ENCODE measurements around the gene KCNJ9.

KCNJ9 gene

DNA sequence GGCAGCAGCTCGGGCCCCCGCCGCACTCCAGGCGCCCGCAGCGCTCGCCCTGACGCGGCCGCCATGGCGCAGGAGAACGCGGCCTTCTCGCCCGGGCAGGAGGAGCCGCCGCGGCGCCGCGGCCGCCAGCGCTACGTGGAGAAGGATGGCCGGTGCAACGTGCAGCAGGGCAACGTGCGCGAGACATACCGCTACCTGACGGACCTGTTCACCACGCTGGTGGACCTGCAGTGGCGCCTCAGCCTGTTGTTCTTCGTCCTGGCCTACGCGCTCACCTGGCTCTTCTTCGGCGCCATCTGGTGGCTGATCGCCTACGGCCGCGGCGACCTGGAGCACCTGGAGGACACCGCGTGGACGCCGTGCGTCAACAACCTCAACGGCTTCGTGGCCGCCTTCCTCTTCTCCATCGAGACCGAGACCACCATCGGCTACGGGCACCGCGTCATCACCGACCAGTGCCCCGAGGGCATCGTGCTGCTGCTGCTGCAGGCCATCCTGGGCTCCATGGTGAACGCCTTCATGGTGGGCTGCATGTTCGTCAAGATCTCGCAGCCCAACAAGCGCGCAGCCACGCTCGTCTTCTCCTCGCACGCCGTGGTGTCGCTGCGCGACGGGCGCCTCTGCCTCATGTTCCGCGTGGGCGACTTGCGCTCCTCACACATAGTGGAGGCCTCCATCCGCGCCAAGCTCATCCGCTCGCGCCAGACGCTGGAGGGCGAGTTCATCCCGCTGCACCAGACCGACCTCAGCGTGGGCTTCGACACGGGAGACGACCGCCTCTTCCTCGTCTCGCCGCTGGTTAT lies 2.8 kb downstream of the KCNJ9 start:
- TF ChIP-seq SP1 (IDR thresholded peaks at IDR 0.05) (no peak), LEF1 (IDR thresholded peaks at IDR 0.05; ENCODE audit: borderline replicate concordance) (no peak), FOXK2 (IDR thresholded peaks at IDR 0.05) (no peak), FOXA1 (IDR thresholded peaks at IDR 0.05) (no peak), ZNF384 (IDR thresholded peaks at IDR 0.05) (no peak), ELF4 (IDR thresholded peaks at IDR 0.05) (no peak), CTBP1 (IDR thresholded peaks at IDR 0.05; ENCODE audit: borderline replicate concordance) (no peak), BHLHE40 (IDR thresholded peaks at IDR 0.05; ENCODE audit: borderline replicate concordance) (no peak), SUZ12 (IDR thresholded peaks at IDR 0.05) (no peak), NFRKB (IDR thresholded peaks at IDR 0.05) (no peak), HDGF (IDR thresholded peaks at IDR 0.05; ENCODE audit: borderline replicate concordance) (no peak), TARDBP (IDR thresholded peaks at IDR 0.05) (no peak), ARNT (IDR thresholded peaks at IDR 0.05) (no peak), L3MBTL2 (conservative IDR thresholded peaks at IDR 0.05) (no peak), FOXM1 (IDR thresholded peaks at IDR 0.05; ENCODE audit: borderline replicate concordance) (no peak)
- TF ChIP-seq, protein P1, sequence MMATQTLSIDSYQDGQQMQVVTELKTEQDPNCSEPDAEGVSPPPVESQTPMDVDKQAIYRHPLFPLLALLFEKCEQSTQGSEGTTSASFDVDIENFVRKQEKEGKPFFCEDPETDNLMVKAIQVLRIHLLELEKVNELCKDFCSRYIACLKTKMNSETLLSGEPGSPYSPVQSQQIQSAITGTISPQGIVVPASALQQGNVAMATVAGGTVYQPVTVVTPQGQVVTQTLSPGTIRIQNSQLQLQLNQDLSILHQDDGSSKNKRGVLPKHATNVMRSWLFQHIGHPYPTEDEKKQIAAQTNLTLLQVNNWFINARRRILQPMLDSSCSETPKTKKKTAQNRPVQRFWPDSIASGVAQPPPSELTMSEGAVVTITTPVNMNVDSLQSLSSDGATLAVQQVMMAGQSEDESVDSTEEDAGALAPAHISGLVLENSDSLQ (IDR thresholded peaks at IDR 0.05), result no peak
- DNase-seq (ENCODE audit: extremely low spot score), result no peak
- CTCF ChIA-PET, result interaction anchor here (0.6 to 2.4 kb wide), 6 partner anchors 9 to 368 kb away, joined by 3 to 13 read pairs (median 4); partner anchors contain the start of gene DCAF8
- POLR2A ChIA-PET, result no interaction called here

DNA sequence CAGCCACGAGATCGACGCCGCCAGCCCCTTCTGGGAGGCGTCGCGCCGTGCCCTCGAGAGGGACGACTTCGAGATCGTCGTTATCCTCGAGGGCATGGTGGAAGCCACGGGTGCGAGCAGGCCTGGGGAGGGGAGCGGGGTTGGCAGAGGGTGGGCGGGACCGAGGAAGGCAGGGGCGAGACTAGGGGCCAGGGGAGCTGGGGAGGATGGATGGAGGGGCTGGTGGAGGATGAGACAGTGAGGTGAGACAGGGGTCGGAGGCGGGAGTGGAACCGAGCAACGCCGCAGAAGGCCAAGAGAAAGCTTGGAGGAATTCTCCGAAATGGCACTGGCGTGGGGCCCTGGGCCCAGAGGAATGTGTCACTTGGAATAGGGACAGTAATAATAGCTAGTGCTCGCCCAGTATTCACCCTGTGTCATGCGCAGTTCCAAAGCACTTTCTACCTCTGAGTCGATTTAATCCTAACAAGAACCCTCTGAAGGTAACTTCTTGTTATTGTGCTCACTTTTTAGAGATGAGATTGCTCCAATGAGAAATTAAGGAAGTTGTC lies 3.5 kb downstream of the KCNJ9 start:
- TF ChIP-seq ZNF384 (IDR thresholded peaks at IDR 0.05) (no peak), TARDBP (IDR thresholded peaks at IDR 0.05) (no peak), FOXK2 (IDR thresholded peaks at IDR 0.05) (no peak), SUZ12 (IDR thresholded peaks at IDR 0.05) (no peak)
- CTCF ChIA-PET, result interaction anchor here (0.5 to 2.4 kb wide), 8 partner anchors 9 to 291 kb away, joined by 3 to 13 read pairs (median 4); partner anchors contain the start of gene DCAF8
- POLR2A ChIA-PET, result no interaction called here
- no peak for DNase-seq (ENCODE audit: extremely low spot score)

DNA sequence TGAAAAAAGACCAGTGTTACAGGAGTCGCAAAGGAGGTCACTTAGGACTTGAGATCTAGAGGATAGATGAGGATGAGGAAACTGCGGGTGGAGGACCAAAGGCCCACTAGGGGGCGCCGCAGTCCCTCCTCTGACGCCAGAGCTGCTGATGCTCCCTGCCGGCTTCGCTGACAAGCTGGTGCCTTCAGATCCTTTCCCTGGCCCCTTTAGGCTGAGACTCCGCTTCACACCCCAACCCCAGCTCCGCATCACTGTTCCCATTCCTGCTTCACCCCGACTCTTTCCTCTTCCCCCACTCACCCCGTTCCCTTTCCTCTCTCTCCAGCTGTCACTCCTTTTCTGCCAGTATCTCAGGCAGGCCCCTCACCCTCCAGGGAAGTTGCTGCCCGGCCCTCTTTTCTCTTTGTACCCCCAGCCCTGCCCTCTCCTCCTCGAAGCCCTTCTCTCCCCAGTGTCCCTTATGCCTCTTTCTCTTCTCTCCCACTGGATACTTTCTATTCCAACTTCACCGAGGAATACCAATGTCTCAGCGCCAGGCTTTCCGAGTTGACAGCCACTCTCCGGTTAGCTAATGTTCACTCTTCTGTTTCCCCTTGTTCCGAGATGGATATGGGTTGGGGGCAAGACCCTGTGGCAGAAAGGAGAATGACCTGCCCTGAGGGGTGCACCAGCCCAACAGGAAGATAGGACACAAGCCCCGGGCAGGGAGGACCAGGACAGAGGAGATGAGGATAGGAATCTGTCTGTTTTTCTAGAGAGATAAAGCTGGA lies 4.5 kb downstream of the KCNJ9 start:
- CTCF ChIA-PET, result interaction anchor here (0.6 to 2.6 kb wide), 23 partner anchors 8 to 291 kb away, joined by 3 to 20 read pairs (median 4); partner anchors contain the start of gene IGSF8
- POLR2A ChIA-PET, result no interaction called here
- peak; percentile 93 for DNase-seq (ENCODE audit: extremely low spot score)
- no peak for TF ChIP-seq NFRKB (IDR thresholded peaks at IDR 0.05)
- no peak for TF ChIP-seq FOXA1 (IDR thresholded peaks at IDR 0.05)
- TF ChIP-seq FOXK2 (IDR thresholded peaks at IDR 0.05), result no peak
- no peak for TF ChIP-seq ELF4 (IDR thresholded peaks at IDR 0.05)
- no peak for TF ChIP-seq HDGF (IDR thresholded peaks at IDR 0.05; ENCODE audit: borderline replicate concordance)
- TF ChIP-seq, protein P1 (IDR thresholded peaks at IDR 0.05), result no peak
- no peak for TF ChIP-seq L3MBTL2 (conservative IDR thresholded peaks at IDR 0.05)
- TF ChIP-seq CTBP1 (IDR thresholded peaks at IDR 0.05; ENCODE audit: borderline replicate concordance), result no peak
- no peak for TF ChIP-seq TARDBP (IDR thresholded peaks at IDR 0.05)

DNA sequence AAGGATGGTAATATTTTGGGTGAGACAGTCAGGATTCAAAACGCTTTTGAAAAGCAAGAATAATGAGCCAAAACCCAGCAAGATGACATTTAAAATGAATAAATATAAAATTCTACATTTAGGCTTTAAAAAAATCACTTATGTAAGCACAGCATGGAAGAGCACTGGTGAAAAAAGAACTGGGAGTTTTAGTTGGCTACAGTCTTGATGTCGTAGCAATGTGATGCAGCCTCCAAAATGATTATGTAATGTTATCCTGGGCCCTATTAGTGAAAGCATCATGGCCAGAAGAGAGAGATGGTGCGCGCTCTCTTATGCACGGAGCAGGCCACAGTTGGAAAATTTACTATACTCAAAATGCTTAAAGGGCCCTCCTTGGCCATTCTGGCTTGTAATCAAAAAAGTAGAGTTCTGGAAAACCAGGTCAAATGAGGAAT lies 5.1 kb downstream of the KCNJ9 start:
- TF ChIP-seq LEF1 (IDR thresholded peaks at IDR 0.05; ENCODE audit: borderline replicate concordance) (no peak), HDGF (IDR thresholded peaks at IDR 0.05; ENCODE audit: borderline replicate concordance) (no peak), L3MBTL2 (conservative IDR thresholded peaks at IDR 0.05) (no peak), FOXA1 (IDR thresholded peaks at IDR 0.05) (no peak), SUZ12 (IDR thresholded peaks at IDR 0.05) (no peak), CTBP1 (IDR thresholded peaks at IDR 0.05; ENCODE audit: borderline replicate concordance) (no peak), FOXM1 (IDR thresholded peaks at IDR 0.05; ENCODE audit: borderline replicate concordance) (no peak), FOXK2 (IDR thresholded peaks at IDR 0.05) (no peak), TARDBP (IDR thresholded peaks at IDR 0.05) (no peak), ELF4 (IDR thresholded peaks at IDR 0.05) (no peak), ZNF384 (IDR thresholded peaks at IDR 0.05) (no peak), SP1 (IDR thresholded peaks at IDR 0.05) (no peak), BHLHE40 (IDR thresholded peaks at IDR 0.05; ENCODE audit: borderline replicate concordance) (no peak), NFRKB (IDR thresholded peaks at IDR 0.05) (no peak), ARNT (IDR thresholded peaks at IDR 0.05) (no peak)
- TF ChIP-seq, protein P1 (IDR thresholded peaks at IDR 0.05), result no peak
- no peak for DNase-seq (ENCODE audit: extremely low spot score)
- ChIA-PET POLR2A (no interaction called here), CTCF (interaction anchor here (1.1 to 2.6 kb wide), 14 partner anchors 8 to 290 kb away, joined by 3 to 20 read pairs (median 5); partner anchors contain the start of gene IGSF8)

DNA sequence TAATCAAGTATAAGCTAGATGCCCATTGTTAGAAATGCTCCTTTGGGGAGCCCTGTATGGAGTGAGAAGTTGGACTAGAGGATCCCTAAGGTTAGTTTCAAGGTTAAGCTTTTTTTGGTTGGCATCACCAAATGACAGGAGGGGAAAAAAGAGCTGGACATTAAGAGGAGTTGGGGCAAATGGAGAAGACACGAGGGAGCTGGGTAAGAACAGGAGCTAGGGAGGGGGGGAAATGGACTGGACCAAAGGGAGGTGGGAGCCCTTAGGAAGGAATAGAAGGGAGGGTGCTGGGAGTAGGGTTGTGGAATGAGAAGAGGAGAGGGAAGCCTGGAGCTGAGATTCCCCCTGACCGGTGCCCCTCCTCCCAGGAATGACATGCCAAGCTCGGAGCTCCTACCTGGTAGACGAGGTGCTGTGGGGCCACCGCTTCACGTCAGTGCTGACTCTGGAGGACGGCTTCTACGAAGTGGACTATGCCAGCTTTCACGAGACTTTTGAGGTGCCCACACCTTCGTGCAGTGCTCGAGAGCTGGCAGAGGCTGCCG lies 5.9 kb downstream of the KCNJ9 start:
- no peak for DNase-seq (ENCODE audit: extremely low spot score)
- POLR2A ChIA-PET, result interaction anchor here (1.0 to 1.2 kb wide), 2 partner anchors 10 to 175 kb away, joined by 3 read pairs; partner anchors contain the start of gene DCAF8

More for the DNA sequence above, 5.9 kb downstream of the KCNJ9 start:
- no peak for TF ChIP-seq L3MBTL2 (conservative IDR thresholded peaks at IDR 0.05)
- no peak for TF ChIP-seq CTBP1 (IDR thresholded peaks at IDR 0.05; ENCODE audit: borderline replicate concordance)
- TF ChIP-seq ZNF384 (IDR thresholded peaks at IDR 0.05), result no peak
- no peak for TF ChIP-seq BHLHE40 (IDR thresholded peaks at IDR 0.05; ENCODE audit: borderline replicate concordance)
- no peak for TF ChIP-seq FOXK2 (IDR thresholded peaks at IDR 0.05)
- no peak for TF ChIP-seq ELF4 (IDR thresholded peaks at IDR 0.05)
- TF ChIP-seq, protein P1 (IDR thresholded peaks at IDR 0.05), result no peak
- TF ChIP-seq TARDBP (IDR thresholded peaks at IDR 0.05), result no peak
- no peak for TF ChIP-seq LEF1 (IDR thresholded peaks at IDR 0.05; ENCODE audit: borderline replicate concordance)
- TF ChIP-seq FOXA1 (IDR thresholded peaks at IDR 0.05), result no peak
- no peak for TF ChIP-seq NFRKB (IDR thresholded peaks at IDR 0.05)
- TF ChIP-seq ARNT (IDR thresholded peaks at IDR 0.05), result no peak
- TF ChIP-seq SUZ12 (IDR thresholded peaks at IDR 0.05), result no peak
- no peak for TF ChIP-seq SP1 (IDR thresholded peaks at IDR 0.05)
- TF ChIP-seq FOXM1 (IDR thresholded peaks at IDR 0.05; ENCODE audit: borderline replicate concordance), result no peak
- CTCF ChIA-PET, result interaction anchor here (1.2 to 2.6 kb wide), 7 partner anchors 8 to 289 kb away, joined by 3 to 20 read pairs (median 7); partner anchors contain the start of gene IGSF8

Measured in HEK293T (cell line).